Measurements from ENCODE around the gene UBXN7.

Gene UBXN7

DNA sequence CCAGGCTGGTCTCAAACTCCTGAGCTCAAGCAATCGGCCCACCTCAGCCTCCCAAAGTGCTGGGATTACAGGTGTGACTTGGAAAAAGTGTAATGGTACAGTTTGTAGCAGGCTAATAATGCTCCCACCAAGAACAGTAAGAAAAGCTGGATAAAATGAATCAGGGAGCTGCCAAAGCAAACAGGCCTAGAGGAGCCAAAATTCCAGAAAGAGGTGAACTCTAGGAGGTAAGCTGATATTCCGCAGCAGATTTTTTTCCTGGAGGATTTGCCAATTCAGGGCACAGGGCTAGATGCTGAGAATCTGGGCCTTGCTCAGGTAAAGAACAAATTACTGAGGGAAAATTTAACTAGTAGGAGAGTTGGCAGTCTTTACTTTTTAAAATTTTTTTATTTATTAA, 133.7 kb downstream of the UBXN7 start:
- TF ChIP-seq, protein P1, sequence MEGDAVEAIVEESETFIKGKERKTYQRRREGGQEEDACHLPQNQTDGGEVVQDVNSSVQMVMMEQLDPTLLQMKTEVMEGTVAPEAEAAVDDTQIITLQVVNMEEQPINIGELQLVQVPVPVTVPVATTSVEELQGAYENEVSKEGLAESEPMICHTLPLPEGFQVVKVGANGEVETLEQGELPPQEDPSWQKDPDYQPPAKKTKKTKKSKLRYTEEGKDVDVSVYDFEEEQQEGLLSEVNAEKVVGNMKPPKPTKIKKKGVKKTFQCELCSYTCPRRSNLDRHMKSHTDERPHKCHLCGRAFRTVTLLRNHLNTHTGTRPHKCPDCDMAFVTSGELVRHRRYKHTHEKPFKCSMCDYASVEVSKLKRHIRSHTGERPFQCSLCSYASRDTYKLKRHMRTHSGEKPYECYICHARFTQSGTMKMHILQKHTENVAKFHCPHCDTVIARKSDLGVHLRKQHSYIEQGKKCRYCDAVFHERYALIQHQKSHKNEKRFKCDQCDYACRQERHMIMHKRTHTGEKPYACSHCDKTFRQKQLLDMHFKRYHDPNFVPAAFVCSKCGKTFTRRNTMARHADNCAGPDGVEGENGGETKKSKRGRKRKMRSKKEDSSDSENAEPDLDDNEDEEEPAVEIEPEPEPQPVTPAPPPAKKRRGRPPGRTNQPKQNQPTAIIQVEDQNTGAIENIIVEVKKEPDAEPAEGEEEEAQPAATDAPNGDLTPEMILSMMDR (IDR thresholded peaks at IDR 0.05; ENCODE audit: low read depth, low read length), result no peak
- DNase-seq (ENCODE audit: extremely low read depth, low read depth), result no peak
